ENCODE results near the gene PHF13. TPM values are rescaled to one million over a fixed set of nuclear protein-coding genes. Genes with fewer than 3 reads are reported as not detected.

Gene PHF13
- total and polyA plus RNA-seq, 9 of the 15 experiments (the other 6 are each of a cell fraction or from before 2014, with no cell fraction given) = 1.8 to 36.1 (median 11.7) TPM

DNA sequence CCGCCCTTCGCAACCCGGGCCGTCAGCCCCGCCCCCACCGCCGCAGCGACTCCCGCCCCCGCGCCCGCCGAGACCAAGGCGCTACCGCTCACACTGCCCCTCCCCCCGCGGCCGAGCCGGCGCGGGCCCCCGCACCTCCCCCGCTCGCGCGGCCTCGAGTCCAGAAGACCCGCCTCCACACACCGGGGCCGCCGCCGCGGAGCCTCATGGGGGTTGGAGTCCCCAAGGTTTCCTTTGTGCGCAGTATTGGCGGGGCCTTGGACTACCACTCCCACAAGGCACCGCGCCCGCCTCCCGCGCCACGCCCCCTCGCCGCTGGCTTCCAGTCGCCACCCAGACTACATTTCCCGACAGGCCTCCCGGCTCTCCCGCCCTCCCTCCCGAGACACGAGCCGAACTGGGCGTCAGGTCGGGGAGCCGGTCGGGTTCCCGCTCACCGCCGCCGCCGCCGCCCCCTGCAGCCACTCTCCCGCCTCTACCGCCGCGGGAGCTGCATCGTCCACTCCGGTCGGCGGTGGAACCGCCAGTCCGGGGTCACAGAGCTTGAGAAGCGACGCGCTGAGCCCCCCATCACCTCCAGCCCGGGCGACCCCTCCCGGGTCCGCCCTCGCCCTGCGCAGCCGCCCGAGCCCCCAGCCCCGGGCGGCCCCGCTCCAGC is at the start of gene PHF13 (continued):
- TF ChIP-seq, protein P1, sequence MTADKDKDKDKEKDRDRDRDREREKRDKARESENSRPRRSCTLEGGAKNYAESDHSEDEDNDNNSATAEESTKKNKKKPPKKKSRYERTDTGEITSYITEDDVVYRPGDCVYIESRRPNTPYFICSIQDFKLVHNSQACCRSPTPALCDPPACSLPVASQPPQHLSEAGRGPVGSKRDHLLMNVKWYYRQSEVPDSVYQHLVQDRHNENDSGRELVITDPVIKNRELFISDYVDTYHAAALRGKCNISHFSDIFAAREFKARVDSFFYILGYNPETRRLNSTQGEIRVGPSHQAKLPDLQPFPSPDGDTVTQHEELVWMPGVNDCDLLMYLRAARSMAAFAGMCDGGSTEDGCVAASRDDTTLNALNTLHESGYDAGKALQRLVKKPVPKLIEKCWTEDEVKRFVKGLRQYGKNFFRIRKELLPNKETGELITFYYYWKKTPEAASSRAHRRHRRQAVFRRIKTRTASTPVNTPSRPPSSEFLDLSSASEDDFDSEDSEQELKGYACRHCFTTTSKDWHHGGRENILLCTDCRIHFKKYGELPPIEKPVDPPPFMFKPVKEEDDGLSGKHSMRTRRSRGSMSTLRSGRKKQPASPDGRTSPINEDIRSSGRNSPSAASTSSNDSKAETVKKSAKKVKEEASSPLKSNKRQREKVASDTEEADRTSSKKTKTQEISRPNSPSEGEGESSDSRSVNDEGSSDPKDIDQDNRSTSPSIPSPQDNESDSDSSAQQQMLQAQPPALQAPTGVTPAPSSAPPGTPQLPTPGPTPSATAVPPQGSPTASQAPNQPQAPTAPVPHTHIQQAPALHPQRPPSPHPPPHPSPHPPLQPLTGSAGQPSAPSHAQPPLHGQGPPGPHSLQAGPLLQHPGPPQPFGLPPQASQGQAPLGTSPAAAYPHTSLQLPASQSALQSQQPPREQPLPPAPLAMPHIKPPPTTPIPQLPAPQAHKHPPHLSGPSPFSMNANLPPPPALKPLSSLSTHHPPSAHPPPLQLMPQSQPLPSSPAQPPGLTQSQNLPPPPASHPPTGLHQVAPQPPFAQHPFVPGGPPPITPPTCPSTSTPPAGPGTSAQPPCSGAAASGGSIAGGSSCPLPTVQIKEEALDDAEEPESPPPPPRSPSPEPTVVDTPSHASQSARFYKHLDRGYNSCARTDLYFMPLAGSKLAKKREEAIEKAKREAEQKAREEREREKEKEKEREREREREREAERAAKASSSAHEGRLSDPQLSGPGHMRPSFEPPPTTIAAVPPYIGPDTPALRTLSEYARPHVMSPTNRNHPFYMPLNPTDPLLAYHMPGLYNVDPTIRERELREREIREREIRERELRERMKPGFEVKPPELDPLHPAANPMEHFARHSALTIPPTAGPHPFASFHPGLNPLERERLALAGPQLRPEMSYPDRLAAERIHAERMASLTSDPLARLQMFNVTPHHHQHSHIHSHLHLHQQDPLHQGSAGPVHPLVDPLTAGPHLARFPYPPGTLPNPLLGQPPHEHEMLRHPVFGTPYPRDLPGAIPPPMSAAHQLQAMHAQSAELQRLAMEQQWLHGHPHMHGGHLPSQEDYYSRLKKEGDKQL (CRISPR knock-in tag; IDR thresholded peaks at IDR 0.05; ENCODE audit: borderline replicate concordance) = no peak
- no peak for TF ChIP-seq ZNF561 (CRISPR knock-in tag; conservative IDR thresholded peaks at IDR 0.05)
- TF ChIP-seq, protein P2, sequence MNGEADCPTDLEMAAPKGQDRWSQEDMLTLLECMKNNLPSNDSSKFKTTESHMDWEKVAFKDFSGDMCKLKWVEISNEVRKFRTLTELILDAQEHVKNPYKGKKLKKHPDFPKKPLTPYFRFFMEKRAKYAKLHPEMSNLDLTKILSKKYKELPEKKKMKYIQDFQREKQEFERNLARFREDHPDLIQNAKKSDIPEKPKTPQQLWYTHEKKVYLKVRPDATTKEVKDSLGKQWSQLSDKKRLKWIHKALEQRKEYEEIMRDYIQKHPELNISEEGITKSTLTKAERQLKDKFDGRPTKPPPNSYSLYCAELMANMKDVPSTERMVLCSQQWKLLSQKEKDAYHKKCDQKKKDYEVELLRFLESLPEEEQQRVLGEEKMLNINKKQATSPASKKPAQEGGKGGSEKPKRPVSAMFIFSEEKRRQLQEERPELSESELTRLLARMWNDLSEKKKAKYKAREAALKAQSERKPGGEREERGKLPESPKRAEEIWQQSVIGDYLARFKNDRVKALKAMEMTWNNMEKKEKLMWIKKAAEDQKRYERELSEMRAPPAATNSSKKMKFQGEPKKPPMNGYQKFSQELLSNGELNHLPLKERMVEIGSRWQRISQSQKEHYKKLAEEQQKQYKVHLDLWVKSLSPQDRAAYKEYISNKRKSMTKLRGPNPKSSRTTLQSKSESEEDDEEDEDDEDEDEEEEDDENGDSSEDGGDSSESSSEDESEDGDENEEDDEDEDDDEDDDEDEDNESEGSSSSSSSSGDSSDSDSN (IDR thresholded peaks at IDR 0.05; ENCODE audit: borderline replicate concordance in 1 of 2, low read depth in 2 of 2, low read length in 2 of 2) = no peak; a peak in 1 of 4 replicates
- peak; percentile 69; the same call in 1 of the 2 replicates for TF ChIP-seq SMAD4 (CRISPR knock-in tag; conservative IDR thresholded peaks at IDR 0.05)
- TF ChIP-seq ZBTB1 (CRISPR knock-in tag; IDR thresholded peaks at IDR 0.05; ENCODE audit: borderline replicate concordance, low read depth) = peak; percentile 97
- TF ChIP-seq U2AF1 (optimal IDR thresholded peaks at IDR 0.05; ENCODE audit: low read depth, low read length) = peak; percentile 37
- TF ChIP-seq, protein P3, sequence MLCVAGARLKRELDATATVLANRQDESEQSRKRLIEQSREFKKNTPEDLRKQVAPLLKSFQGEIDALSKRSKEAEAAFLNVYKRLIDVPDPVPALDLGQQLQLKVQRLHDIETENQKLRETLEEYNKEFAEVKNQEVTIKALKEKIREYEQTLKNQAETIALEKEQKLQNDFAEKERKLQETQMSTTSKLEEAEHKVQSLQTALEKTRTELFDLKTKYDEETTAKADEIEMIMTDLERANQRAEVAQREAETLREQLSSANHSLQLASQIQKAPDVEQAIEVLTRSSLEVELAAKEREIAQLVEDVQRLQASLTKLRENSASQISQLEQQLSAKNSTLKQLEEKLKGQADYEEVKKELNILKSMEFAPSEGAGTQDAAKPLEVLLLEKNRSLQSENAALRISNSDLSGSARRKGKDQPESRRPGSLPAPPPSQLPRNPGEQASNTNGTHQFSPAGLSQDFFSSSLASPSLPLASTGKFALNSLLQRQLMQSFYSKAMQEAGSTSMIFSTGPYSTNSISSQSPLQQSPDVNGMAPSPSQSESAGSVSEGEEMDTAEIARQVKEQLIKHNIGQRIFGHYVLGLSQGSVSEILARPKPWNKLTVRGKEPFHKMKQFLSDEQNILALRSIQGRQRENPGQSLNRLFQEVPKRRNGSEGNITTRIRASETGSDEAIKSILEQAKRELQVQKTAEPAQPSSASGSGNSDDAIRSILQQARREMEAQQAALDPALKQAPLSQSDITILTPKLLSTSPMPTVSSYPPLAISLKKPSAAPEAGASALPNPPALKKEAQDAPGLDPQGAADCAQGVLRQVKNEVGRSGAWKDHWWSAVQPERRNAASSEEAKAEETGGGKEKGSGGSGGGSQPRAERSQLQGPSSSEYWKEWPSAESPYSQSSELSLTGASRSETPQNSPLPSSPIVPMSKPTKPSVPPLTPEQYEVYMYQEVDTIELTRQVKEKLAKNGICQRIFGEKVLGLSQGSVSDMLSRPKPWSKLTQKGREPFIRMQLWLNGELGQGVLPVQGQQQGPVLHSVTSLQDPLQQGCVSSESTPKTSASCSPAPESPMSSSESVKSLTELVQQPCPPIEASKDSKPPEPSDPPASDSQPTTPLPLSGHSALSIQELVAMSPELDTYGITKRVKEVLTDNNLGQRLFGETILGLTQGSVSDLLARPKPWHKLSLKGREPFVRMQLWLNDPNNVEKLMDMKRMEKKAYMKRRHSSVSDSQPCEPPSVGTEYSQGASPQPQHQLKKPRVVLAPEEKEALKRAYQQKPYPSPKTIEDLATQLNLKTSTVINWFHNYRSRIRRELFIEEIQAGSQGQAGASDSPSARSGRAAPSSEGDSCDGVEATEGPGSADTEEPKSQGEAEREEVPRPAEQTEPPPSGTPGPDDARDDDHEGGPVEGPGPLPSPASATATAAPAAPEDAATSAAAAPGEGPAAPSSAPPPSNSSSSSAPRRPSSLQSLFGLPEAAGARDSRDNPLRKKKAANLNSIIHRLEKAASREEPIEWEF (CRISPR knock-in tag; IDR thresholded peaks at IDR 0.05) = no peak
- TF ChIP-seq TCF3 (CRISPR knock-in tag; IDR thresholded peaks at IDR 0.05) = no peak

Data from K562 (cell line).